ENCODE measurements around the gene DNAH7. TPM values are rescaled to one million over a fixed set of nuclear protein-coding genes. Genes with fewer than 3 reads are reported as not detected.

The DNAH7 gene
- total and polyA plus RNA-seq, 8 donors = 1.6 to 6.2 (median 4.8) TPM

- no peak overlapping the region for H3K27ac ChIP-seq
- no peaks in the 10 kb centered on the region for H3K27me3 ChIP-seq
- ATAC-seq (no peak), DNase-seq (no peak)
- no peak overlapping the region for H3K4me3 ChIP-seq
- H3K4me1 ChIP-seq = no peaks in the 10 kb centered on the region
- H3K9me3 ChIP-seq = peaks cover 0 to 4% of the 10 kb centered on the region in 2 donors
- TF ChIP-seq CTCF (IDR thresholded peaks at IDR 0.05) = no peak
- intact Hi-C loops (cut with DNase I) = no loop called here
- H3K36me3 ChIP-seq = no peaks in the 10 kb centered on the region
Observed at GRCh38 chr2:195848119-195848899, 220.3 kb downstream of the DNAH7 start.

GRCh38 chr2:195842932-195843331 is 225.7 kb downstream of the DNAH7 start:
- ATAC-seq (no peak), DNase-seq (no peak)
- Histone ChIP-seq H3K4me1 (no peaks in the 10 kb centered on the region), H3K36me3 (no peaks in the 10 kb centered on the region), H3K9me3 (peaks cover 0 to 4% of the 10 kb centered on the region in 2 donors), H3K27me3 (no peaks in the 10 kb centered on the region), H3K27ac (no peak overlapping the region), H3K4me3 (no peak overlapping the region)
- intact Hi-C loops (cut with DNase I) = no loop called here
- TF ChIP-seq CTCF (IDR thresholded peaks at IDR 0.05) = no peak

GRCh38 chr2:195838002-195838401 is 230.6 kb downstream of the DNAH7 start:
- no peak overlapping the region for H3K27ac ChIP-seq
- no peak for TF ChIP-seq CTCF (IDR thresholded peaks at IDR 0.05)
- ATAC-seq (no peak), DNase-seq (no peak)
- no peaks in the 10 kb centered on the region for H3K36me3 ChIP-seq
- H3K9me3 ChIP-seq = no peaks in the 10 kb centered on the region
- H3K4me3 ChIP-seq = no peak overlapping the region
- H3K27me3 ChIP-seq = no peaks in the 10 kb centered on the region
- no peaks in the 10 kb centered on the region for H3K4me1 ChIP-seq
- intact Hi-C loops (cut with DNase I) = no loop called here

GRCh38 chr2:195836002-195836401 is 232.6 kb downstream of the DNAH7 start:
- Histone ChIP-seq H3K4me1 (no peaks in the 10 kb centered on the region), H3K27ac (no peak overlapping the region), H3K27me3 (no peaks in the 10 kb centered on the region), H3K9me3 (no peaks in the 10 kb centered on the region), H3K4me3 (no peak overlapping the region), H3K36me3 (no peaks in the 10 kb centered on the region)
- no peak for DNase-seq
- intact Hi-C loops (cut with DNase I) = no loop called here
- ATAC-seq = no peak
- TF ChIP-seq CTCF (IDR thresholded peaks at IDR 0.05) = no peak

- no peaks in the 10 kb centered on the region for H3K27me3 ChIP-seq
- H3K36me3 ChIP-seq = no peaks in the 10 kb centered on the region
- ATAC-seq (no peak), DNase-seq (no peak)
- H3K9me3 ChIP-seq = no peaks in the 10 kb centered on the region
- H3K4me1 ChIP-seq = no peaks in the 10 kb centered on the region
- no peak overlapping the region for H3K27ac ChIP-seq
- H3K4me3 ChIP-seq = no peak overlapping the region
- intact Hi-C loops (cut with DNase I) = no loop called here
- TF ChIP-seq CTCF (IDR thresholded peaks at IDR 0.05) = no peak
Observed at GRCh38 chr2:195834836-195835235, 233.8 kb downstream of the DNAH7 start.

All from left lung (tissue), 10 donors.